Cerebellar cortex (tissue), 1 donor: ENCODE data around the gene OR4C16.

Experiments
- DNase-seq: peaks from one replicate; pipeline ENCODE4 v3.0.0-alpha.2; 2015; ENCODE audit warnings: low spot score

The OR4C16 gene

GRCh38 chr11:55571828-55572227, at the start of gene OR4C16:
TSS of gene OR4C16 (plus strand) at chr11:55572128. CDS start at chr11:55572128, 0 bp downstream.
- no peak for DNase-seq

- no peak for DNase-seq
These were observed 17.8 kb upstream of the OR4C16 start, which contains the start of gene OR4C15 for GRCh38 chr11:55554169-55554568. TSS of gene OR4C15 (plus strand) at chr11:55554469. CDS start at chr11:55554469, 0 bp downstream.

GRCh38 chr11:55572548-55572947, 620 bp downstream of the OR4C16 start:
- no peak for DNase-seq

- no peak for DNase-seq
These were observed 35.6 kb downstream of the OR4C16 start, which contains the start of gene OR4C11 for GRCh38 chr11:55607545-55607944. TSS of gene OR4C11 (minus strand) at chr11:55607645. CDS start at chr11:55604373, 3,272 bp downstream.
